Uterus (tissue), 2 donors: Measurements from ENCODE around the gene MS4A6A.

Experiments
- CTCF ChIP-seq, 4 experiments: fragments of 200-600 bp in 2 of 4; fragments of 450-650 bp in 2 of 4; sonication (generic) in 2 of 4; IDR thresholded peaks; one replicate each; pipeline ENCODE4 v1.5.1; 2016 to 2019; ENCODE audit warnings: antibody characterized with exemption in 4 of 4, mild to moderate bottlenecking in 2 of 4, moderate library complexity in 1 of 4
- POLR2A ChIP-seq, 2 donors: fragments of 450-650 bp; IDR thresholded peaks; one replicate each; pipeline ENCODE4 v1.6.1; 2016; ENCODE audit warnings: antibody characterized with exemption in 2 of 2, mild to moderate bottlenecking in 1 of 2, moderate library complexity in 1 of 2

DNA sequence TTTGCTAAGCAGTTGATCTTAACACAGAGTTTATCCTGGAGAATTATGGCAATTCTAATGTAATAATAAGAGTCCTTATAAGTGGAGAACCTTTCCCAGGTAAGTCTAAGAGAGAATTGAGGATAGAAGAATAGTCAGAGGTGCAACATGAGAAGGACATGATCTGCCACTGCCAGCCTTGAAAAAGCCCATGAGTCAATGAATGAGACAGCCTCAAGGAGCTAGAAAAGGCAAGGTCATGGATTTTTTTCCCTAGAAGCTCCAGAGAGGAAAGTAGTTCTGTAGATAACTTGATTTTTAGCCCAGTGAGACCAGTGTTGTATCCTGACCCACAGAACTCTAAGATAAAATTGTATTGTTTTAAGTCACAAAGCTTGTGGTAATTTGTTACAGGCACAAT lies 16.9 kb downstream of the MS4A6A start:
- no peak for TF ChIP-seq POLR2A (IDR thresholded peaks at IDR 0.05)
- no peak for TF ChIP-seq CTCF (IDR thresholded peaks at IDR 0.05)
